Peyer's patch (tissue), 4 donors: ENCODE data around the gene TCF4. TPM values are rescaled to one million over a fixed set of nuclear protein-coding genes. Genes with fewer than 3 reads are reported as not detected.

Source experiments
- DNase-seq, 3 donors: peaks; one replicate each; pipeline ENCODE4 v3.0.0-alpha.2; 2017 to 2019
- H3K27ac ChIP-seq, 4 donors: fragments of 200-600 bp; sonication (generic); one replicate each; pipeline ENCODE4 v1.5.1; 2016 to 2019
- H3K27me3 ChIP-seq, 2 donors: fragments of 200-600 bp; sonication (generic); one replicate each; pipeline ENCODE4 v1.5.1; 2019
- H3K36me3 ChIP-seq, 3 donors: fragments of 200-600 bp; sonication (generic); one replicate each; pipeline ENCODE4 v1.5.1; 2016 to 2019
- H3K4me1 ChIP-seq, 4 donors: fragments of 200-600 bp; sonication (generic); one replicate each; pipeline ENCODE4 v1.5.1; 2016 to 2019
- H3K4me3 ChIP-seq, 4 donors: fragments of 200-600 bp; sonication (generic); 1 replicate in 3 of 4; 2 replicates in 1 of 4; pipeline ENCODE4 v1.5.1; 2016 to 2019; ENCODE audit warnings: mild to moderate bottlenecking in 1 of 4
- H3K9me3 ChIP-seq, 4 donors: fragments of 200-600 bp; sonication (generic); one replicate each; pipeline ENCODE4 v1.5.1; 2016 to 2019; ENCODE audit warnings: mild to moderate bottlenecking in 1 of 4
- POLR2A ChIP-seq, 2 donors: fragments of 450-650 bp; IDR thresholded peaks; one replicate each; pipeline ENCODE4 v1.5.1; 2017; ENCODE audit warnings: antibody characterized with exemption in 2 of 2, mild to moderate bottlenecking in 2 of 2, moderate library complexity in 2 of 2
- total RNA-seq, 4 donors: library from RNA; depleted of rRNA; stranded (reverse); fragments of >200 nt; gene quantifications; one replicate each; pipeline ENCODE4 v1.1.0, GENCODE V29; 2016
- TF ChIP-seq, protein P1 (sequence below), 6 experiments: fragments of 450-650 bp in 4 of 6; fragments of 200-600 bp in 2 of 6; sonication (generic) in 1 of 6; IDR thresholded peaks; one replicate each; pipeline ENCODE4 v1.5.1; 2017 to 2019; ENCODE audit warnings: antibody characterized with exemption in 6 of 6, mild to moderate bottlenecking in 3 of 6, moderate library complexity in 1 of 6

The TCF4 gene
- total RNA-seq, 4 donors from 2014 or later: 11.9 to 190 (median 33.8) TPM

DNA sequence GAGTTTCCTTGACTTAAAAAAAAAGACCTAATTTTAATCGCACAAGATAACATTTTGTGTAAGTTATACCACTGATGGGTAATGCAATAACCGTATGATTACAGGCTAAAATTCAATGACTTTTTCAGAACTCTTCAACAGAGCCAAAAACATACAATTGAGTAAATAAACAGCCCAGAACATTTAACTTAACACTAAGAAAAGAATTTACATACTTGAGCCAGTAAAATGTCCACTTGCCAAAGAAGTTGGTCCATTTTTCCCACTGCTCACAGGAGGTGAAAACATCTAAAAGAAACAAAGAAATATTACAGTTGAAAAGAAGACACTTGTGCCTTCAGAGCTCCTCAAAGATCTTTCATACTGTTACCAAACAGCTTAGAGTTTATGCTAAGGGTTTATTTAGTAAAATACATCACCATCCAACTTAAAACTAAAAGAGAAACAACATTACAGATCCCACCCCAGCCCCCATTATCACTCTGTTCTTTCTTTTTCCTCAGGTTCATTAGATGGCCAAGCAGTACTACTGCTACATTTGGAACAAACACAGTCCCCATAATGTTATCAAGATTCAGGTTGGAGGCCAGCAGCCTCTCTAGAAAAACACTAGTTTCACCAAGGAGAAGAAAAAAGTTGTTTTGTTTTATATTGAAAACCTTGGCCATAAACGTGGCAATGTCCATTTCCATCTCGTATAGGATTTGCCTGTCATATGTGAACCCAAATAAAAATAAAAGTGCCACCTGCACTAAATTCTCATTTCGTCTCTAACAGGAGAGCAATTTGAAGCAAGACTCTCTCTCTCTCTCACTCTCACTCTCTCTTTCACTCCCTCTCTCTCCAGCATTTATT lies 2.7 kb downstream of the TCF4 start:
- Histone ChIP-seq H3K4me1 (peaks cover 0 to 6% (median 0%) of the 10 kb centered on the region in 4 donors), H3K9me3 (no peaks in the 10 kb centered on the region), H3K27me3 (no peaks in the 10 kb centered on the region), H3K27ac (peak overlapping the region in 3 of 4 donors; percentile 20 to 89 (median 56)), H3K36me3 (no peaks in the 10 kb centered on the region), H3K4me3 (peak overlapping the region in 3 of 4 donors; percentile 6 to 59 (median 20))
- TF ChIP-seq POLR2A (IDR thresholded peaks at IDR 0.05): no peak
- TF ChIP-seq, protein P1, sequence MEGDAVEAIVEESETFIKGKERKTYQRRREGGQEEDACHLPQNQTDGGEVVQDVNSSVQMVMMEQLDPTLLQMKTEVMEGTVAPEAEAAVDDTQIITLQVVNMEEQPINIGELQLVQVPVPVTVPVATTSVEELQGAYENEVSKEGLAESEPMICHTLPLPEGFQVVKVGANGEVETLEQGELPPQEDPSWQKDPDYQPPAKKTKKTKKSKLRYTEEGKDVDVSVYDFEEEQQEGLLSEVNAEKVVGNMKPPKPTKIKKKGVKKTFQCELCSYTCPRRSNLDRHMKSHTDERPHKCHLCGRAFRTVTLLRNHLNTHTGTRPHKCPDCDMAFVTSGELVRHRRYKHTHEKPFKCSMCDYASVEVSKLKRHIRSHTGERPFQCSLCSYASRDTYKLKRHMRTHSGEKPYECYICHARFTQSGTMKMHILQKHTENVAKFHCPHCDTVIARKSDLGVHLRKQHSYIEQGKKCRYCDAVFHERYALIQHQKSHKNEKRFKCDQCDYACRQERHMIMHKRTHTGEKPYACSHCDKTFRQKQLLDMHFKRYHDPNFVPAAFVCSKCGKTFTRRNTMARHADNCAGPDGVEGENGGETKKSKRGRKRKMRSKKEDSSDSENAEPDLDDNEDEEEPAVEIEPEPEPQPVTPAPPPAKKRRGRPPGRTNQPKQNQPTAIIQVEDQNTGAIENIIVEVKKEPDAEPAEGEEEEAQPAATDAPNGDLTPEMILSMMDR (IDR thresholded peaks at IDR 0.05): no peak
- no peak for DNase-seq

DNA sequence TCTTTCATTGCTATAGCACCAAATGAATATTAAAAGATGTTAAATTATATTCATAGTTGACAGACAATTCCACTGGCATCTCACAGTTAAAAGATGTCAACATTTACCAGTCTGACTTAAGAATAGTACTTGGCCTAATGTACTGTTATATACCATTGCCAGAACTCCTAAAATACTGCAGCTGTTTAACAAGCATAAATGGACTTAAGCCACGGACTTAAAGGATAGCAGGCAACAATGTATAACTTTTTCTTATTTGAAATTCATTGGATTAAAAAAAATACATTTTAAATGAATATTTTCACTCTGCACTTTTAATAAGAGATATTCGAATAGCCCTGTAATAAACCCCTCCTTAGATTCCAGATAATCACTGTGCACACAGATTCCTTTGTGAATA lies 3.8 kb downstream of the TCF4 start:
- H3K4me3 ChIP-seq: no peak overlapping the region
- H3K36me3 ChIP-seq: no peaks in the 10 kb centered on the region
- peaks cover 0 to 10% (median 0%) of the 10 kb centered on the region in 4 donors for H3K4me1 ChIP-seq
- H3K9me3 ChIP-seq: no peaks in the 10 kb centered on the region
- TF ChIP-seq, protein P1 (IDR thresholded peaks at IDR 0.05): no peak
- TF ChIP-seq POLR2A (IDR thresholded peaks at IDR 0.05): no peak
- DNase-seq: no peak
- H3K27me3 ChIP-seq: no peaks in the 10 kb centered on the region
- no peak overlapping the region for H3K27ac ChIP-seq

DNA sequence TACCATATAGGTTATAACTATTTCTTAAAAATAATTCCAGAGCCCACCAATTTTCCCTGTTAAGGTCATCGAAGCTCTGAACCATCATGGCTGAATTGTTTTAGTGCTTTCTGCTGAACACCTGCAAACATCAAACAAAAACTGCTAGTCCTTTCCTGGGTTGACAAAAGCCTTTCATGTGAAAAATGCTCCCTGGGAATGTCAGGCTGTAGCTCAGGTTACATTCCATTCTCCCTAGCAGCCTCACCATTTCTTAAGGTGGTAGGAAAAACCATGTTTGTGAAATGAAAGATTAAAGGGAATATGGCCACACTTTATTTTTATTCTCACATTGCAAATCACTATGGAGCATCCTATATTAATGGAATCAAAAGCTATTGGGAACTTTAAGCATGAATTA lies 5.7 kb downstream of the TCF4 start:
- no peak overlapping the region for H3K27ac ChIP-seq
- no peak overlapping the region for H3K4me3 ChIP-seq
- DNase-seq: no peak
- H3K27me3 ChIP-seq: no peaks in the 10 kb centered on the region
- TF ChIP-seq, protein P1 (IDR thresholded peaks at IDR 0.05): no peak
- no peak for TF ChIP-seq POLR2A (IDR thresholded peaks at IDR 0.05)
- H3K36me3 ChIP-seq: no peaks in the 10 kb centered on the region
- peaks cover 0 to 10% (median 0%) of the 10 kb centered on the region in 4 donors for H3K4me1 ChIP-seq
- H3K9me3 ChIP-seq: no peaks in the 10 kb centered on the region

DNA sequence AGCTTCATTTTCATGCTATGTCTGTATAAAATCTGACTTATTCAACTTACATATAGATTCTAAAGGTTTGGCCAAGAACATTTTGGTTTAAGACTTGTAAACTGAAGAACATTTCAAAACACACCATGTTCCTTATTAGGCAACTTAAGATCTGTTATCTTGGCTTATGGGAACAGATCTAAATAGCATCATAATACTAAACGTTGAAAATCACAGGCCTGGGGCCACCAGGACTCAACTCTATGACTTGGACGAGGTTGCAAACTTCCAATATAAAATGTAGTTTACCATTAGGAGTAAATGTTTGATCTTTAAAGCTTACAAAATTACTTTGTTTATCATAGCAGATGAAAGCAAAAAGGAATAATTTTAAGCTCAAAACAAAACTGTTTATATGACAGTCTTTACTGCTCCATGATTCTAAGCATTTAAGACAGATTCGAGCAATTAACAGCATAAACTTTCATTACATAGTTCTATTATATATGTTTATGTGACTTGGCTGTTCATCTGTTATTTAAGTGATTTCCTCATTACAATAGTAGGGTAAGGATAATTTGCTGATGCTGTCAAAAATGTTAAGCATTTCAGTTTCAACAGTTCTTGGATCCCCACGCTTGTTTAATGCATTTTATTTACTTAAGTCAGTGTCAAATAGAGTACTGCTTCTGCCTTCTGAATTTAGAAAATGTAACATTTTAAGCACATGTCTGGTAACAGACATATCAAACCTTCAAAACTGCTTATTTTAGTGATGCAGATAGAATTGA lies 8.3 kb downstream of the TCF4 start:
- no peak for DNase-seq
- Histone ChIP-seq H3K27me3 (no peaks in the 10 kb centered on the region), H3K36me3 (no peaks in the 10 kb centered on the region), H3K9me3 (no peaks in the 10 kb centered on the region), H3K4me3 (no peak overlapping the region), H3K27ac (peak overlapping the region in 1 of 4 donors; percentile 18), H3K4me1 (peaks cover 0 to 10% (median 0%) of the 10 kb centered on the region in 4 donors)
- no peak for TF ChIP-seq POLR2A (IDR thresholded peaks at IDR 0.05)
- TF ChIP-seq, protein P1 (IDR thresholded peaks at IDR 0.05): no peak

DNA sequence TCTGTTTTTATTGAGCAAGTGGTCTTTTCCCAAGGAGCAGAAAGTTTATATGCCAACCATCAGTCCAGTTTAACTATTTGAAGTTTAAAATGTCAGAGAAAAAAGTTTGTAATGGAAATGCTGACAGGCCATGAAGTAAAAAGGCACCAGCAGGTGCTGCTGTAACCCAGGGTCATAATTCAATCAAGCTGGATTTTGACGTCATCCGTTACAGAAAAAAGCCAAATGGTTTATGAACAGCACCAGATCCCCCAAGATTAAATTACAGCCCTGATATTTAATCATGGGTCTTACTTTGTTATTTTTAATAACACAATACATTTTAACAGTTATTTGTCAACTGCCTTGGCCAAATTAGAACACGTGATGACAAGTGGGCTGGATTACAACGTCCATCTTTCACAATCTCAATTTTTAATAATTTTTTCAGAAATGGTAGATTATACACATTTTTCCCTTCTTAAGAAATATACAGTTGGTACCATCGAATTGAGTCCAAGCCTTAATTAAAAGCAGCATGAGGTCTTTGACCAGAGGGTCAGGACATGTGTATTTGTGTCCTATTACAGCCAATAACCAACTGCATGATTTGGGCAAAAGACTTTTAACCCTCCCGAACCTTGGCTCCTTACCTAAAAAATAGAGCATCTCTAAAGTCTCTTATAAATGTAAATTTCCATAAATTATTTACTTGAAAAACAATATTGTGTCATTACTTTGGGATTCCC lies 10.0 kb downstream of the TCF4 start:
- no peak for DNase-seq
- no peaks in the 10 kb centered on the region for H3K36me3 ChIP-seq
- H3K27ac ChIP-seq: no peak overlapping the region
- no peak for TF ChIP-seq POLR2A (IDR thresholded peaks at IDR 0.05)
- TF ChIP-seq, protein P1 (IDR thresholded peaks at IDR 0.05): no peak
- no peak overlapping the region for H3K4me3 ChIP-seq
- H3K4me1 ChIP-seq: peaks cover 0 to 10% (median 0%) of the 10 kb centered on the region in 4 donors
- H3K9me3 ChIP-seq: no peaks in the 10 kb centered on the region
- no peaks in the 10 kb centered on the region for H3K27me3 ChIP-seq
